ENCODE results near the gene CISD3.
"Not testable (repeated sequence)": the region's sequence is repeated elsewhere in the genome, so short reads cannot be mapped to it uniquely, and the experiment has no call there.

Gene CISD3

GRCh38 chr17:38707678-38708351 lies 22.3 kb upstream of the CISD3 start:
- DNase-seq: no peak

- DNase-seq: no peak
Observed at GRCh38 chr17:38709104-38709820, 20.9 kb upstream of the CISD3 start.

- no peak for DNase-seq
Observed at GRCh38 chr17:38709864-38710603, 20.1 kb upstream of the CISD3 start.

- DNase-seq: no peak
Observed at GRCh38 chr17:38710604-38710962, 19.6 kb upstream of the CISD3 start.

- no peak for DNase-seq
Observed at GRCh38 chr17:38710985-38711384, 19.2 kb upstream of the CISD3 start.

GRCh38 chr17:38711792-38712571 lies 18.2 kb upstream of the CISD3 start:
- no peak for DNase-seq

- DNase-seq: no peak
Observed at GRCh38 chr17:38712593-38712992, 17.5 kb upstream of the CISD3 start.

GRCh38 chr17:38713456-38714075 lies 16.6 kb upstream of the CISD3 start:
- no peak for DNase-seq

- no peak for DNase-seq
Observed at GRCh38 chr17:38715216-38715943, 14.8 kb upstream of the CISD3 start.

- DNase-seq: no peak
Observed at GRCh38 chr17:38716368-38717005, 13.7 kb upstream of the CISD3 start.

- no peak for DNase-seq
Observed at GRCh38 chr17:38717139-38717745, 12.9 kb upstream of the CISD3 start.

GRCh38 chr17:38719289-38719942 lies 10.7 kb upstream of the CISD3 start:
- no peak for DNase-seq

- no peak for DNase-seq
Observed at GRCh38 chr17:38719943-38720641, 10.0 kb upstream of the CISD3 start.

- no peak for DNase-seq
Observed at GRCh38 chr17:38720941-38721340, 9.2 kb upstream of the CISD3 start.

GRCh38 chr17:38721802-38722201 lies 8.3 kb upstream of the CISD3 start:
- DNase-seq: no peak

GRCh38 chr17:38724337-38724988 lies 5.7 kb upstream of the CISD3 start:
- DNase-seq: no peak

- no peak for DNase-seq
Observed at GRCh38 chr17:38725066-38725465, 5.1 kb upstream of the CISD3 start.

GRCh38 chr17:38726145-38726544 lies 4.0 kb upstream of the CISD3 start:
- not testable (repeated sequence) for DNase-seq

- peak; percentile 56 to 78 (median 61) for DNase-seq
Observed at GRCh38 chr17:38727736-38728135, 2.4 kb upstream of the CISD3 start.
